Fibroblast of the aortic adventitia (primary cell): ENCODE measurements around the gene ZNF768. TPM values are rescaled to one million over a fixed set of nuclear protein-coding genes. Genes with fewer than 3 reads are reported as not detected.

ENCODE experiments used
- DNase-seq: peaks from one replicate; pipeline ENCODE4 v3.0.0-alpha.2; 2010; ENCODE audit warnings: low read depth
- H3K4me3 ChIP-seq: 2 replicates; pipeline ENCODE4 v1.5.1; 2011; ENCODE audit warnings: low read depth, mild to moderate bottlenecking, control low read depth, low read length, moderate library complexity
- total RNA-seq: library from RNA; depleted of rRNA; stranded (reverse); fragments of >200 nt; gene quantifications from 2 replicates; pipeline ENCODE4 v1.2.3, GENCODE V29; 2012; ENCODE audit warnings: low replicate concordance
- TF ChIP-seq, protein P1 (sequence below): IDR thresholded peaks from 2 replicates; pipeline ENCODE4 v1.5.1; 2011; ENCODE audit warnings: mild to moderate bottlenecking, low read length, control low read depth, inconsistent platforms; ENCODE audit not compliant: insufficient read depth

The ZNF768 gene
- total RNA-seq, 1 donor: 21.6 TPM

DNA sequence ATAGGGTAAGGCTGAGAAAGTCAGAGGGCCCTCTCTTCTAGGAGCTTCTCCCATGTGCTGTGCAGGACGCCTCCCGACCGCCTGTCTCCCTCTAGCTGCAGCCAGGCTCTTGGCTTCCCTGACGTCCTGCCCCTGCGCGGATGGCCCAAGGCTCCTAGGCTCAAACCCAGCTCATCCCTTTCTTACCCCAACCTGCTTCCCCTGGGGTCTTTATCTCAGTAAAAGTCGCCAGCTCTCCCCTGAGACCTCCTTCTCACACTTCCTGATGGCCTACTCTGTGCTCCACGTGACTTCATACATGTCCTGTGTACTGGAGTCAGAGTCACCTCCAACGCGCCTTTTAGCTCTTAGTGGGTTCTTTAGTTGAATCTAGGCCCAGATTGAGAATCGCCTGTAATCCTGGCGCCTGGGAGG is 9.4 kb upstream of the ZNF768 start:
- H3K4me3 ChIP-seq: peak overlapping the region; percentile 75
- TF ChIP-seq, protein P1, sequence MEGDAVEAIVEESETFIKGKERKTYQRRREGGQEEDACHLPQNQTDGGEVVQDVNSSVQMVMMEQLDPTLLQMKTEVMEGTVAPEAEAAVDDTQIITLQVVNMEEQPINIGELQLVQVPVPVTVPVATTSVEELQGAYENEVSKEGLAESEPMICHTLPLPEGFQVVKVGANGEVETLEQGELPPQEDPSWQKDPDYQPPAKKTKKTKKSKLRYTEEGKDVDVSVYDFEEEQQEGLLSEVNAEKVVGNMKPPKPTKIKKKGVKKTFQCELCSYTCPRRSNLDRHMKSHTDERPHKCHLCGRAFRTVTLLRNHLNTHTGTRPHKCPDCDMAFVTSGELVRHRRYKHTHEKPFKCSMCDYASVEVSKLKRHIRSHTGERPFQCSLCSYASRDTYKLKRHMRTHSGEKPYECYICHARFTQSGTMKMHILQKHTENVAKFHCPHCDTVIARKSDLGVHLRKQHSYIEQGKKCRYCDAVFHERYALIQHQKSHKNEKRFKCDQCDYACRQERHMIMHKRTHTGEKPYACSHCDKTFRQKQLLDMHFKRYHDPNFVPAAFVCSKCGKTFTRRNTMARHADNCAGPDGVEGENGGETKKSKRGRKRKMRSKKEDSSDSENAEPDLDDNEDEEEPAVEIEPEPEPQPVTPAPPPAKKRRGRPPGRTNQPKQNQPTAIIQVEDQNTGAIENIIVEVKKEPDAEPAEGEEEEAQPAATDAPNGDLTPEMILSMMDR: peak; percentile 74
- DNase-seq: peak; percentile 66

DNA sequence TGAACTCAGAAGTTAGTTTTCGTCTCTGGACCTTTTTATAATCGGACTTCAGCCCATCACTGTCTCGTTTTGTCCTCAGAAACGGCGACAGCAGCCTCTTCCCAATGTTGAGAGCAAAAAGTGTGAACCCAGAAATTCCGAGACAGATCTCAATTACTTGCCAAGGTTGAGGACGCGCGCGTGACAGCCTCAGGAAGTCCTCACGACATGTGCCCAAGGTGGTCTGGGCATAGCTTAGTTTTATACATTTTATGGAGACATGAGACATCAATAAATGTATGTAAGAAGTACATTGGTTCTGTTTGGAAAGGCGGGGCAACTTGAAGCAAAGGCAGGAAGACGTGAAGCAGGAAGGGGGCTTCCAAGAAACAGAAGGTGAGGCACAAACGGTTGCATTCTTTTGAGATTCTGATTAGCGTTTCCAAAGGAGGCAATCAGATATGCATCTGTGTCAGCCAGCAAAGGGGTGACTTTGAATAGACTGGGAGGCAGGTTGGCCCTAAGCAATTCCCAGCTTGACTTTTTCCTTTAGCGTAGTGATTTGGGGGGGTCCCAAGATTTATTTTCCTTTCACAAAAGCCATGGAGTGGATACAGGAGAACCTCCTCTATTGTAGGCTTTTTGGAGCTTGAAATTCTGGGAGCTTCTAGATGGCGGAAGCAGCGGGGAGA is 8.9 kb upstream of the ZNF768 start:
- peak overlapping the region; percentile 75 for H3K4me3 ChIP-seq
- TF ChIP-seq, protein P1: no peak
- no peak for DNase-seq

DNA sequence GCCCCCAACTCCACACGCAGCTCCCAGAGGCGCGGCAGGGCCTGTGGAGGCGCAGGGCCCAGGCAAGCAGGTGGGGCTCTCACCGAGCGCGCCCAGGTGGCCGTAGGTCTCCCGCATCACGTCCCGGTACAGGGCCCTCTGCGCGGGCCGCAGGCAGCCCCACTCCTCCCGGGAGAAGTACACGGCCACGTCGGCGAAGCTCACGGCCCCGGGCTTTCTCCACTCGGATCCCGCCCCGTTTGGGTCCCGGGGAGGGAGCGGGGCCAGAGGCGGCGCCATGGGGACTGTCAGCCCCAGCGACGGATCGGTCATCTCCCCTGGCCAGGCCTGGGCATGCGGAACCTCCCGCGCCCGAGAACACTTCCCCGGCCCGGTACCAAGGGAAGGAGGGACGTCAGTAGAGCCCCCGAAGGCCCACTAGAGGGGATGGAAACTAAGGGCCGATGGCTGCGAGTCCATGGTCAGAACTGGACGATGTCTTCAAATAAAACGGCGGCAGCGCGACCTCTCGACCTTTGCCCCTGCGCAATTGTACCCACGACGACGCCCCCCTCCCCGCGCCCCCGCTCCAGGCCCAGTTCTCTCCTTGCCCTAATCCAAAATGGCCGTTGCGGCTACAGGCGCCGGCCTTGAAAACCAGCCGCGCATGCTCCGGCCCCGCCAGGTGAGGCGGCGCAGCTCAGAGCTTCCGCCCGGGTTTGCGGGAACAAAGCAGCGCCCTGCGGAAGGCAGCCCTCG is 8.2 kb upstream of the ZNF768 start, which contains the start of gene ZNF747:
ZNF747 (minus strand) TSS at position 491 of the 738 bp plus-strand sequence; CDS start at position 312, 179 bp downstream.
- peak; percentile 82 for DNase-seq
- TF ChIP-seq, protein P1: no peak
- peak within 1 kb of the TSS; percentile 75 for H3K4me3 ChIP-seq

DNA sequence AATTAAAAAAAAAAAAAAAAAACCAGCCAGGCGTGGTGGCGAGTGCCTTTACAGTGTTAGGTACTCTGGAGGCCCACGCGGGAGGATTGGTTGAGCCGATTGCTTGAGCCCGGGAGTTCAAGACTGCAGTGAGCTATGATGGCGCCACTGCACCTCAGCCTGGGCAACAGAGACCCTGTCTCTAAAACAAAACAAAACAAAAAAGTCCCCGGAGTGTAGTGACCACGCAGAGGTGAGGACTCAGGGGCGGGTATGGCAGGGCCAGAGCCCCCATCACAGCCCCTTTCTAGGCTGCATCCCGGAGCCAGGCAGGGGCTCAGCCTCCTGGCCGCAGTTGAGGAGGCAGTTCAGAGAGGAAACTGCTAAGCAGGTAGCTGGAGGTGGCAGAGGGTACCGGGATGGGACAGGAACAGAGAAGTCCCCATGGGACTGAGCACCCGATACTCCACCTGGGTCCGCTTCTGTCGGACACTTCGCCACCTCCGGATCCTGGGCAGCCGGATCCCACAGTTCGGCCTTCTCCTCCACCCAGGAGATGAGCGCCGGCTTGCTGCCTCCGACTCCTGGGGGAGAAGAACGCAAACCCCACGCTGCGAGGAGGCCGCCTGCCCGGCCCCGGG is 7.5 kb upstream of the ZNF768 start:
- DNase-seq: no peak
- TF ChIP-seq, protein P1: no peak
- H3K4me3 ChIP-seq: peak overlapping the region; percentile 75

DNA sequence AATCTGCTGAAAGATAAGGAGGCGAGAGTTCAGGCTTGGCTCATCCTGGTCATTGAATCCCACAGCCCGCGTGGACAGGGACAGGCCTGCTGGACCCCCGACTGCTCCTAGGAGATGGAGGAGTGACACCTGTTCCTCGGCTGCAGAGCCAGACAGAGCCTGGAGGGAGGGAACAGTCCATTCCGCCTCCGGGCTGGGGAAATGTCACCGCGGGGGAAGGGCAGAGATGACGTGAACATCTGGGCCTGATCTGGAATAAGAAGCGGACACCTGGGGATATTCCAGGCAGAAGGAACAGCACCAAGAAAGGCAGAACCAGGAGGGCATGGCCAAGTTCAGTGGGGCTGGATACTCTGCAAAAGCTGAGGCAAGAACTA is 6.8 kb upstream of the ZNF768 start:
- no peak for DNase-seq
- no peak overlapping the region for H3K4me3 ChIP-seq
- TF ChIP-seq, protein P1: no peak

DNA sequence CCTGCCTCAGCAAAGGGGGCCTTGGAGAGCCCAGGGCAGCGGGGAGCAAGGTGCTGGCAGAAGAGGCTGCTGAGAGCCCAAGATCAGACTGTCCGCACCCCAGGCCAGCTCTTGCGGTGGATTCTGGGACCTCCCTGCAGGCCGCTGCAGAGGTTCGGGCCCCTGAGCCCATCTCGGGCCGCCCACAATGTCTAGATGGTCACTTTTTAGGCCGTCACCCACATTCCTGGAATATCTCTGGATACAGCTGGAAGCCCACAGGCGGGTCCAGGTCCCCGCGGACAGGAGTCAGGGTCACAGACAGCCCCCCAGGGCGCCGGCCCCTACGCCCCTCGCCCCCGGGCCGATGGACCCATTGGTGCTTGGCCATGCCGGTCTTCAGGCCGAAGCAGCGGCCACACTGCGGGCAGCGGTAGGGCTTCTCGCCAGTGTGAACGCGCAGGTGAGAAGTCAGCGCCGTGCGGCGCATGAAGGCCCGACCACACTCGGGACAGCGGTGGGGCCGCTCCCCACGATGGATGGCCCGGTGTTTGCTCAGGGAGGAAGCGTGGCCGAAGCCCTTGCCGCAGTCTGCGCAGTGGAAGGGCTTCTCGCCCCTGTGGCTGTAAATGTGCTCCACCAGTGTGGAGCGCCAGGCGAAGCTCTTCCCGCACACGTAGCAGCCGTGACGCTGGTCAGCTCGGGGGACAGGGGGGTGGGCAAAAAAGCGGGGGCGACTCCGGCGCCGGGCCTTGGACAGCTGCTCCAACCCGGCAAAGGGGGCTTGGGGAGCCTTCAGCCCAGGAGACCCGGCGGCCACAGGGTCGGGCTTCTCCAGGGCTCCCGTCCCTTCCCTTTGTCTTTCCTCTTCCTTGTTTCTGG is 6.1 kb upstream of the ZNF768 start:
- H3K4me3 ChIP-seq: no peak overlapping the region
- no peak for DNase-seq
- TF ChIP-seq, protein P1: no peak
